22Rv1 (cell line): ENCODE results near the gene ZNF789.

Experiments
- CTCF ChIP-seq: fragments of 450-650 bp; IDR thresholded peaks from 2 replicates; pipeline ENCODE4 v1.5.1; 2017; ENCODE audit warnings: mild to moderate bottlenecking
- ZFX ChIP-seq: fragments of 450-650 bp; IDR thresholded peaks from 2 replicates; pipeline ENCODE4 v1.6.1; 2017; ENCODE audit warnings: antibody characterized with exemption, borderline replicate concordance

- TF ChIP-seq ZFX (no peak), CTCF (no peak)
Observed at GRCh38 chr7:99473315-99473596, 566 bp downstream of the ZNF789 start.
